H1 (cell line): ENCODE data around the gene UBE2G2. TPM values are rescaled to one million over a fixed set of nuclear protein-coding genes. Genes with fewer than 3 reads are reported as not detected.

Experiments used
- CEBPB ChIP-seq: IDR thresholded peaks from 2 replicates; pipeline ENCODE4 v1.6.1; 2012; ENCODE audit warnings: low read depth, low read length
- CHD1 ChIP-seq: IDR thresholded peaks from 2 replicates; pipeline ENCODE4 v1.6.1; 2012; ENCODE audit warnings: low read depth, low read length, improper control_type of control experiment
- EGR1 ChIP-seq: IDR thresholded peaks from 2 replicates; pipeline ENCODE4 v1.6.1; 2011; ENCODE audit warnings: low read depth, low read length, borderline replicate concordance
- FOSL1 ChIP-seq: IDR thresholded peaks from 2 replicates; pipeline ENCODE4 v1.6.1; 2011; ENCODE audit warnings: mild to moderate bottlenecking, low read depth, low read length, moderate library complexity; ENCODE audit not compliant: insufficient read depth
- GTF2F1 ChIP-seq: IDR thresholded peaks from 2 replicates; pipeline ENCODE4 v1.6.1; 2012; ENCODE audit warnings: low read depth, low read length, improper control_type of control experiment, borderline replicate concordance
- RAD21 ChIP-seq, 2 experiments: IDR thresholded peaks in 1 of 2; conservative IDR thresholded peaks in 1 of 2; 2 replicates each; pipeline ENCODE4 v1.6.1; 2011; ENCODE audit warnings: low read depth in 2 of 2, low read length in 2 of 2, improper control_type of control experiment in 1 of 2, inconsistent platforms in 1 of 2, mild to moderate bottlenecking in 1 of 2, moderate library complexity in 1 of 2
- RFX5 ChIP-seq: IDR thresholded peaks from 2 replicates; pipeline ENCODE4 v1.6.1; 2011; ENCODE audit warnings: low read depth, low read length, improper control_type of control experiment, borderline replicate concordance
- SIN3A ChIP-seq, 2 experiments: IDR thresholded peaks in 1 of 2; conservative IDR thresholded peaks in 1 of 2; 2 replicates each; pipeline ENCODE4 v1.6.1; 2011 to 2012; ENCODE audit warnings: low read length in 2 of 2, improper control_type of control experiment in 1 of 2, low read depth in 1 of 2, mild to moderate bottlenecking in 1 of 2
- TEAD4 ChIP-seq: IDR thresholded peaks from 2 replicates; pipeline ENCODE4 v1.6.1; 2012; ENCODE audit warnings: low read depth, low read length, inconsistent platforms, mixed read lengths
- polyA plus RNA-seq, 7 experiments: library from polyadenylated mRNA; depleted of rRNA in 3 of 7; stranded (reverse) in 5 of 7; unstranded in 2 of 7; fragments of >200 nt in 5 of 7; fragments of 200-250 nt in 2 of 7; gene quantifications; 1 replicate in 5 of 7; 2 replicates in 1 of 7; 4 replicates in 1 of 7; pipeline versions ENCODE4 v1.2.1 to v1.2.3, GENCODE V29; 2011 to 2013; ENCODE audit warnings: missing spikeins in 2 of 7, mixed read lengths in 2 of 7
- total RNA-seq: library from RNA; stranded (reverse); fragmentation: NEBNext Ultra II Directional; extraction: Animal tissue kit (Norgen Biotek cat#: 25700); gene quantifications from 2 replicates; pipeline ENCODE4 v1.2.1, GENCODE V29; 2021
- TF ChIP-seq, protein P1 (sequence below): fragments of 300-600 bp; sonication (generic); IDR thresholded peaks from 2 replicates; pipeline ENCODE4 v1.7.1; 2012; ENCODE audit warnings: low read length, moderate library complexity, mild to moderate bottlenecking, inconsistent platforms; ENCODE audit not compliant: insufficient replicate concordance

UBE2G2 gene
- total and polyA plus RNA-seq, 2 of the 8 experiments (the other 6 are each of a cell fraction or from before 2014, with no cell fraction given): 96.3 to 101 TPM

DNA sequence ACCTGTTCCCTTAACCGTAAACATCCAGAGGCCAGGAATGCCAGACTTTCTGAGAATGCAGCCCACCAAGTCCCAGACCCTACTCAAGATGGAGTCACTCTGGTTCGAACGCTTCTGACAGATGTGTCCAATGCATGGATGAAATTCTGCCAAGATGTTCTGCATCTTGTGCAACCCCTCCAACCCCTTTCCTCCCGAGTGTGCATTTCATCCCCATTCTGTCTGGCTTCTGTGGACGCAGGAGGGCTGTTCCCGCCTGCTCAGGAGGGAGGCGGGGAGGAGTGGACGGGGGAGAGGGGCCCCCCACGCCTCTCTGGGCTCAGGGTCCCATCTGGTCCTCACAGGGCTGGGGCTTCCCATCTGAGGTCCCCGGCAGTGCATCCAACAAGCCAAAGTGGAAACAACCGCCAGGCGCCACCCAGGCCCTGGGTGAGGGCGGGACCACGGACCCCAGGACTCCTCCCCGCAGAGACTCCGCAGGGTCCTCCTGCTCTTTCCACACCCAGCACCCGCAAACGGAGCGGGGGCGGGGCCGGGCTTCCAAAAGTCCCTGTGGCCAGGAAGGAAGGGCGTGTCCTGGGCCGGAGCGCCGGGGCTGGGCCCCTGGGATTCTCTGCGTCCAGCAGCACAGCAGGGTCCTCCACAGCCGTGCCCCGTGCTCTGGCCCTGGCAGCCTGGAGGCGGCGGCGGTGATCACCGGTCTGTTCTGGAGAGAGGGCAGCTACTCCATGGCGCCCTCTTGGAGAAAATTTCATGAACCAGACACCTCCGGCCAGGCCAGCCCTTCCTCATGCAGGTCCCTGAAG is 44.0 kb upstream of the UBE2G2 start (continued):
- TF ChIP-seq, protein P1, sequence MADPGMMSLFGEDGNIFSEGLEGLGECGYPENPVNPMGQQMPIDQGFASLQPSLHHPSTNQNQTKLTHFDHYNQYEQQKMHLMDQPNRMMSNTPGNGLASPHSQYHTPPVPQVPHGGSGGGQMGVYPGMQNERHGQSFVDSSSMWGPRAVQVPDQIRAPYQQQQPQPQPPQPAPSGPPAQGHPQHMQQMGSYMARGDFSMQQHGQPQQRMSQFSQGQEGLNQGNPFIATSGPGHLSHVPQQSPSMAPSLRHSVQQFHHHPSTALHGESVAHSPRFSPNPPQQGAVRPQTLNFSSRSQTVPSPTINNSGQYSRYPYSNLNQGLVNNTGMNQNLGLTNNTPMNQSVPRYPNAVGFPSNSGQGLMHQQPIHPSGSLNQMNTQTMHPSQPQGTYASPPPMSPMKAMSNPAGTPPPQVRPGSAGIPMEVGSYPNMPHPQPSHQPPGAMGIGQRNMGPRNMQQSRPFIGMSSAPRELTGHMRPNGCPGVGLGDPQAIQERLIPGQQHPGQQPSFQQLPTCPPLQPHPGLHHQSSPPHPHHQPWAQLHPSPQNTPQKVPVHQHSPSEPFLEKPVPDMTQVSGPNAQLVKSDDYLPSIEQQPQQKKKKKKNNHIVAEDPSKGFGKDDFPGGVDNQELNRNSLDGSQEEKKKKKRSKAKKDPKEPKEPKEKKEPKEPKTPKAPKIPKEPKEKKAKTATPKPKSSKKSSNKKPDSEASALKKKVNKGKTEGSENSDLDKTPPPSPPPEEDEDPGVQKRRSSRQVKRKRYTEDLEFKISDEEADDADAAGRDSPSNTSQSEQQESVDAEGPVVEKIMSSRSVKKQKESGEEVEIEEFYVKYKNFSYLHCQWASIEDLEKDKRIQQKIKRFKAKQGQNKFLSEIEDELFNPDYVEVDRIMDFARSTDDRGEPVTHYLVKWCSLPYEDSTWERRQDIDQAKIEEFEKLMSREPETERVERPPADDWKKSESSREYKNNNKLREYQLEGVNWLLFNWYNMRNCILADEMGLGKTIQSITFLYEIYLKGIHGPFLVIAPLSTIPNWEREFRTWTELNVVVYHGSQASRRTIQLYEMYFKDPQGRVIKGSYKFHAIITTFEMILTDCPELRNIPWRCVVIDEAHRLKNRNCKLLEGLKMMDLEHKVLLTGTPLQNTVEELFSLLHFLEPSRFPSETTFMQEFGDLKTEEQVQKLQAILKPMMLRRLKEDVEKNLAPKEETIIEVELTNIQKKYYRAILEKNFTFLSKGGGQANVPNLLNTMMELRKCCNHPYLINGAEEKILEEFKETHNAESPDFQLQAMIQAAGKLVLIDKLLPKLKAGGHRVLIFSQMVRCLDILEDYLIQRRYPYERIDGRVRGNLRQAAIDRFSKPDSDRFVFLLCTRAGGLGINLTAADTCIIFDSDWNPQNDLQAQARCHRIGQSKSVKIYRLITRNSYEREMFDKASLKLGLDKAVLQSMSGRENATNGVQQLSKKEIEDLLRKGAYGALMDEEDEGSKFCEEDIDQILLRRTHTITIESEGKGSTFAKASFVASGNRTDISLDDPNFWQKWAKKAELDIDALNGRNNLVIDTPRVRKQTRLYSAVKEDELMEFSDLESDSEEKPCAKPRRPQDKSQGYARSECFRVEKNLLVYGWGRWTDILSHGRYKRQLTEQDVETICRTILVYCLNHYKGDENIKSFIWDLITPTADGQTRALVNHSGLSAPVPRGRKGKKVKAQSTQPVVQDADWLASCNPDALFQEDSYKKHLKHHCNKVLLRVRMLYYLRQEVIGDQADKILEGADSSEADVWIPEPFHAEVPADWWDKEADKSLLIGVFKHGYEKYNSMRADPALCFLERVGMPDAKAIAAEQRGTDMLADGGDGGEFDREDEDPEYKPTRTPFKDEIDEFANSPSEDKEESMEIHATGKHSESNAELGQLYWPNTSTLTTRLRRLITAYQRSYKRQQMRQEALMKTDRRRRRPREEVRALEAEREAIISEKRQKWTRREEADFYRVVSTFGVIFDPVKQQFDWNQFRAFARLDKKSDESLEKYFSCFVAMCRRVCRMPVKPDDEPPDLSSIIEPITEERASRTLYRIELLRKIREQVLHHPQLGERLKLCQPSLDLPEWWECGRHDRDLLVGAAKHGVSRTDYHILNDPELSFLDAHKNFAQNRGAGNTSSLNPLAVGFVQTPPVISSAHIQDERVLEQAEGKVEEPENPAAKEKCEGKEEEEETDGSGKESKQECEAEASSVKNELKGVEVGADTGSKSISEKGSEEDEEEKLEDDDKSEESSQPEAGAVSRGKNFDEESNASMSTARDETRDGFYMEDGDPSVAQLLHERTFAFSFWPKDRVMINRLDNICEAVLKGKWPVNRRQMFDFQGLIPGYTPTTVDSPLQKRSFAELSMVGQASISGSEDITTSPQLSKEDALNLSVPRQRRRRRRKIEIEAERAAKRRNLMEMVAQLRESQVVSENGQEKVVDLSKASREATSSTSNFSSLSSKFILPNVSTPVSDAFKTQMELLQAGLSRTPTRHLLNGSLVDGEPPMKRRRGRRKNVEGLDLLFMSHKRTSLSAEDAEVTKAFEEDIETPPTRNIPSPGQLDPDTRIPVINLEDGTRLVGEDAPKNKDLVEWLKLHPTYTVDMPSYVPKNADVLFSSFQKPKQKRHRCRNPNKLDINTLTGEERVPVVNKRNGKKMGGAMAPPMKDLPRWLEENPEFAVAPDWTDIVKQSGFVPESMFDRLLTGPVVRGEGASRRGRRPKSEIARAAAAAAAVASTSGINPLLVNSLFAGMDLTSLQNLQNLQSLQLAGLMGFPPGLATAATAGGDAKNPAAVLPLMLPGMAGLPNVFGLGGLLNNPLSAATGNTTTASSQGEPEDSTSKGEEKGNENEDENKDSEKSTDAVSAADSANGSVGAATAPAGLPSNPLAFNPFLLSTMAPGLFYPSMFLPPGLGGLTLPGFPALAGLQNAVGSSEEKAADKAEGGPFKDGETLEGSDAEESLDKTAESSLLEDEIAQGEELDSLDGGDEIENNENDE: no peak
- TF ChIP-seq RAD21 (IDR thresholded peaks at IDR 0.05 in 1 of 2, conservative IDR thresholded peaks at IDR 0.05 in 1 of 2; ENCODE audit: low read depth in 2 of 2, low read length in 2 of 2) (peak; percentile 7 to 50; a peak in 3 of 4 replicates), RFX5 (no peak), EGR1 (no peak), SIN3A (conservative IDR thresholded peaks at IDR 0.05 in 1 of 2, IDR thresholded peaks at IDR 0.05 in 1 of 2; ENCODE audit: low read depth in 1 of 2, low read length in 2 of 2) (no peak), FOSL1 (no peak), GTF2F1 (no peak), TEAD4 (no peak), CEBPB (no peak), CHD1 (no peak)
